ENCODE measurements around the gene GOLT1A. TPM values are rescaled to one million over a fixed set of nuclear protein-coding genes. Genes with fewer than 3 reads are reported as not detected.

The GOLT1A gene
- total RNA-seq, 1 donor from 2014 or later, result 0.50 TPM

DNA sequence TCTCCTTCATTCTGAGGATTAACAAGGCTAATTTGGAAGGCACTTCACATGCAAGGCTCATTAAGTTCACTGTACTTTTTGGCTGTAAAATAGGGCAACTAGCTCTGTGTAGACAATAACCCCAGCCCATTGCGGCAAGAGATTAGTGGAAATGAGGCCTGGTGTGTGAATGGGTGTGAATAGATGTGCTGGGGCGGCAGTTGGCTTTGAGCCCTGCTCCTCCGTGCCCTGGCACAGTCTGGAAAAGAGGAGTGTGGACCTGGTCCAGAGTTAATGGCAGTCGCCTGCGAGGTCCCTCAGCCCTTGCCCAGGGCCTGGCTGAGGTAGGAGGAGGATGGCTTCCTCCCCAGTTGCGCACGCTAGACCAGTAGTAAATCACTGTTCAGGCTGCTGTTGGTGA lies 22.3 kb downstream of the GOLT1A start:
- DNase-seq (ENCODE audit: low read depth) (no peak), FAIRE-seq (no peak)
- no peak overlapping the region for H2AFZ ChIP-seq (ENCODE audit: low read depth, low read length)
- H3K36me3 ChIP-seq (ENCODE audit: insufficient read depth, low read length), result no peaks in the 10 kb centered on the region
- no peaks in the 10 kb centered on the region for H3K36me3 Mint-ChIP-seq (ENCODE audit: low read depth, unreplicated experiment)
- peaks cover 3% of the 10 kb centered on the region for H3K9me3 Mint-ChIP-seq (ENCODE audit: unreplicated experiment)
- H3K9ac ChIP-seq (ENCODE audit: low read length), result no peak overlapping the region
- TF ChIP-seq, protein P1, sequence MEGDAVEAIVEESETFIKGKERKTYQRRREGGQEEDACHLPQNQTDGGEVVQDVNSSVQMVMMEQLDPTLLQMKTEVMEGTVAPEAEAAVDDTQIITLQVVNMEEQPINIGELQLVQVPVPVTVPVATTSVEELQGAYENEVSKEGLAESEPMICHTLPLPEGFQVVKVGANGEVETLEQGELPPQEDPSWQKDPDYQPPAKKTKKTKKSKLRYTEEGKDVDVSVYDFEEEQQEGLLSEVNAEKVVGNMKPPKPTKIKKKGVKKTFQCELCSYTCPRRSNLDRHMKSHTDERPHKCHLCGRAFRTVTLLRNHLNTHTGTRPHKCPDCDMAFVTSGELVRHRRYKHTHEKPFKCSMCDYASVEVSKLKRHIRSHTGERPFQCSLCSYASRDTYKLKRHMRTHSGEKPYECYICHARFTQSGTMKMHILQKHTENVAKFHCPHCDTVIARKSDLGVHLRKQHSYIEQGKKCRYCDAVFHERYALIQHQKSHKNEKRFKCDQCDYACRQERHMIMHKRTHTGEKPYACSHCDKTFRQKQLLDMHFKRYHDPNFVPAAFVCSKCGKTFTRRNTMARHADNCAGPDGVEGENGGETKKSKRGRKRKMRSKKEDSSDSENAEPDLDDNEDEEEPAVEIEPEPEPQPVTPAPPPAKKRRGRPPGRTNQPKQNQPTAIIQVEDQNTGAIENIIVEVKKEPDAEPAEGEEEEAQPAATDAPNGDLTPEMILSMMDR (IDR thresholded peaks at IDR 0.05; ENCODE audit: insufficient read depth, low read depth, low read length), result no peak
- no peak for TF ChIP-seq EZH2 (IDR thresholded peaks at IDR 0.05; ENCODE audit: insufficient read depth, low read length)
- H3K9me3 ChIP-seq (ENCODE audit: insufficient read depth, low read depth, low read length), result no peaks in the 10 kb centered on the region
- peaks cover 7% of the 10 kb centered on the region for H3K27me3 ChIP-seq (ENCODE audit: insufficient read depth, low read length)
- no peak overlapping the region for H3K4me3 ChIP-seq (ENCODE audit: insufficient read depth, low read depth, low read length)
- no peak overlapping the region for H3K27ac Mint-ChIP-seq (ENCODE audit: unreplicated experiment)
- peaks cover 15% of the 10 kb centered on the region for H3K4me1 ChIP-seq (ENCODE audit: insufficient read depth, low read length)
- no peak overlapping the region for H3K4me2 ChIP-seq (ENCODE audit: low read length)
- H3K27me3 Mint-ChIP-seq (ENCODE audit: low read depth, unreplicated experiment), result peaks cover 61% of the 10 kb centered on the region
- H3K4me3 Mint-ChIP-seq (ENCODE audit: unreplicated experiment), result no peak overlapping the region
- peaks cover 20% of the 10 kb centered on the region for H3K4me1 Mint-ChIP-seq (ENCODE audit: low read depth, unreplicated experiment)
- no peaks in the 10 kb centered on the region for H3K79me2 ChIP-seq (ENCODE audit: insufficient read depth, low read length)
- no peak overlapping the region for H3K27ac ChIP-seq (ENCODE audit: low read depth, low read length)
- no peaks in the 10 kb centered on the region for H4K20me1 ChIP-seq (ENCODE audit: insufficient read depth, low read length)

- H3K27ac Mint-ChIP-seq (ENCODE audit: unreplicated experiment), result no peak overlapping the region
- Histone ChIP-seq H3K4me1 (ENCODE audit: insufficient read depth, low read length) (peaks cover 5% of the 10 kb centered on the region), H3K9ac (ENCODE audit: low read length) (no peak overlapping the region), H3K4me2 (ENCODE audit: low read length) (peak overlapping the region; percentile 52), H4K20me1 (ENCODE audit: insufficient read depth, low read length) (no peaks in the 10 kb centered on the region), H3K9me3 (ENCODE audit: insufficient read depth, low read depth, low read length) (no peaks in the 10 kb centered on the region), H3K79me2 (ENCODE audit: insufficient read depth, low read length) (no peaks in the 10 kb centered on the region), H3K27me3 (ENCODE audit: insufficient read depth, low read length) (peaks cover 10% of the 10 kb centered on the region), H3K36me3 (ENCODE audit: insufficient read depth, low read length) (no peaks in the 10 kb centered on the region), H3K4me3 (ENCODE audit: insufficient read depth, low read depth, low read length) (no peak overlapping the region), H2AFZ (ENCODE audit: low read depth, low read length) (peak overlapping the region; percentile 48), H3K27ac (ENCODE audit: low read depth, low read length) (no peak overlapping the region)
- peaks cover 3% of the 10 kb centered on the region for H3K9me3 Mint-ChIP-seq (ENCODE audit: unreplicated experiment)
- TF ChIP-seq EZH2 (IDR thresholded peaks at IDR 0.05; ENCODE audit: insufficient read depth, low read length), result no peak
- TF ChIP-seq, protein P1 (IDR thresholded peaks at IDR 0.05; ENCODE audit: insufficient read depth, low read depth, low read length), result no peak
- H3K36me3 Mint-ChIP-seq (ENCODE audit: low read depth, unreplicated experiment), result no peaks in the 10 kb centered on the region
- FAIRE-seq (no peak), DNase-seq (ENCODE audit: low read depth) (peak; percentile 50)
- H3K27me3 Mint-ChIP-seq (ENCODE audit: low read depth, unreplicated experiment), result peaks cover 64% of the 10 kb centered on the region
- peaks cover 12% of the 10 kb centered on the region for H3K4me1 Mint-ChIP-seq (ENCODE audit: low read depth, unreplicated experiment)
- H3K4me3 Mint-ChIP-seq (ENCODE audit: unreplicated experiment), result no peak overlapping the region
Measured at GRCh38 chr1:204190212-204191211, 23.3 kb downstream of the GOLT1A start.

All from astrocyte (in vitro differentiated cells and primary cell).